NCI-H82 treated with DMSO at 0.1 percent for 48 hours (cell line): ENCODE data around the gene ITGB5.

Experiments used
- DNase-seq: peaks from one replicate; lab custom pipeline; 2025; ENCODE audit not compliant: unreplicated experiment; lab: John Stamatoyannopoulos, UW

ITGB5 gene

GRCh38 chr3:124867511-124867910, 19.7 kb downstream of the ITGB5 start:
- DNase-seq, result no peak

- DNase-seq, result no peak
These were observed 25.2 kb downstream of the ITGB5 start for GRCh38 chr3:124862006-124862405.

GRCh38 chr3:124861041-124861440, 26.1 kb downstream of the ITGB5 start:
- DNase-seq, result no peak

- DNase-seq, result no peak
These were observed 26.6 kb downstream of the ITGB5 start for GRCh38 chr3:124860599-124860998.

GRCh38 chr3:124859025-124859424, 28.1 kb downstream of the ITGB5 start:
- DNase-seq, result no peak

- no peak for DNase-seq
These were observed 28.9 kb downstream of the ITGB5 start for GRCh38 chr3:124858275-124858674.

- no peak for DNase-seq
These were observed 30.5 kb downstream of the ITGB5 start for GRCh38 chr3:124856677-124857076.

GRCh38 chr3:124854009-124854408, 33.2 kb downstream of the ITGB5 start:
- no peak for DNase-seq

GRCh38 chr3:124853446-124853845, 33.7 kb downstream of the ITGB5 start:
- DNase-seq, result no peak

- DNase-seq, result no peak
These were observed 35.3 kb downstream of the ITGB5 start for GRCh38 chr3:124851905-124852304.

GRCh38 chr3:124851136-124851535, 36.0 kb downstream of the ITGB5 start:
- no peak for DNase-seq

- DNase-seq, result no peak
These were observed 36.5 kb downstream of the ITGB5 start for GRCh38 chr3:124850633-124851032.

- no peak for DNase-seq
These were observed 37.0 kb downstream of the ITGB5 start for GRCh38 chr3:124850212-124850611.

- DNase-seq, result no peak
These were observed 38.9 kb downstream of the ITGB5 start for GRCh38 chr3:124848300-124848699.

GRCh38 chr3:124847863-124848262, 39.3 kb downstream of the ITGB5 start:
- DNase-seq, result no peak

GRCh38 chr3:124847051-124847450, 40.1 kb downstream of the ITGB5 start:
- DNase-seq, result no peak

GRCh38 chr3:124846189-124846588, 41.0 kb downstream of the ITGB5 start:
- DNase-seq, result no peak

- DNase-seq, result no peak
These were observed 41.8 kb downstream of the ITGB5 start for GRCh38 chr3:124845406-124845805.

- DNase-seq, result no peak
These were observed 43.5 kb downstream of the ITGB5 start for GRCh38 chr3:124843506-124844177.

GRCh38 chr3:124843047-124843446, 44.1 kb downstream of the ITGB5 start:
- no peak for DNase-seq

GRCh38 chr3:124841517-124841916, 45.6 kb downstream of the ITGB5 start:
- DNase-seq, result no peak

- no peak for DNase-seq
These were observed 46.8 kb downstream of the ITGB5 start for GRCh38 chr3:124840331-124840730.

- no peak for DNase-seq
These were observed 47.3 kb downstream of the ITGB5 start for GRCh38 chr3:124839896-124840295.
